GM13977 (cell line): ENCODE results near the gene MEST.

Experiments
- DNase-seq: peaks from one replicate; pipeline ENCODE4 v3.0.0; 2012; ENCODE audit warnings: low spot score
- in situ Hi-C: fragments of 300-500 bp; cut with MboI; formaldehyde crosslinking; loops from one replicate; pipeline ENCODE4 v1.12.0; 2022; ENCODE audit warnings: low sequenced_read_pairs, low pct_unique_long_range_greater_than_20kb, mixed read lengths, inconsistent platforms; ENCODE audit not compliant: unreplicated experiment
- TF ChIP-seq, protein P1 (sequence below): IDR thresholded peaks from 2 replicates; pipeline ENCODE4 v1.5.1; 2012; ENCODE audit warnings: mild to moderate bottlenecking, control low read depth; ENCODE audit not compliant: insufficient read depth; ENCODE audit errors: extremely low read depth, missing control alignments

The MEST gene

GRCh38 chr7:130481898-130482297 lies 10.0 kb upstream of the MEST start:
- no peak for DNase-seq
- TF ChIP-seq, protein P1, sequence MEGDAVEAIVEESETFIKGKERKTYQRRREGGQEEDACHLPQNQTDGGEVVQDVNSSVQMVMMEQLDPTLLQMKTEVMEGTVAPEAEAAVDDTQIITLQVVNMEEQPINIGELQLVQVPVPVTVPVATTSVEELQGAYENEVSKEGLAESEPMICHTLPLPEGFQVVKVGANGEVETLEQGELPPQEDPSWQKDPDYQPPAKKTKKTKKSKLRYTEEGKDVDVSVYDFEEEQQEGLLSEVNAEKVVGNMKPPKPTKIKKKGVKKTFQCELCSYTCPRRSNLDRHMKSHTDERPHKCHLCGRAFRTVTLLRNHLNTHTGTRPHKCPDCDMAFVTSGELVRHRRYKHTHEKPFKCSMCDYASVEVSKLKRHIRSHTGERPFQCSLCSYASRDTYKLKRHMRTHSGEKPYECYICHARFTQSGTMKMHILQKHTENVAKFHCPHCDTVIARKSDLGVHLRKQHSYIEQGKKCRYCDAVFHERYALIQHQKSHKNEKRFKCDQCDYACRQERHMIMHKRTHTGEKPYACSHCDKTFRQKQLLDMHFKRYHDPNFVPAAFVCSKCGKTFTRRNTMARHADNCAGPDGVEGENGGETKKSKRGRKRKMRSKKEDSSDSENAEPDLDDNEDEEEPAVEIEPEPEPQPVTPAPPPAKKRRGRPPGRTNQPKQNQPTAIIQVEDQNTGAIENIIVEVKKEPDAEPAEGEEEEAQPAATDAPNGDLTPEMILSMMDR: no peak
- in situ Hi-C loops: no loop called here

GRCh38 chr7:130483031-130483430 lies 8.9 kb upstream of the MEST start:
- DNase-seq: no peak
- in situ Hi-C loops: no loop called here
- TF ChIP-seq, protein P1: no peak

- in situ Hi-C loops: no loop called here
- no peak for DNase-seq
- TF ChIP-seq, protein P1: no peak
Measured at GRCh38 chr7:130485734-130486113, 6.2 kb upstream of the MEST start.

DNA sequence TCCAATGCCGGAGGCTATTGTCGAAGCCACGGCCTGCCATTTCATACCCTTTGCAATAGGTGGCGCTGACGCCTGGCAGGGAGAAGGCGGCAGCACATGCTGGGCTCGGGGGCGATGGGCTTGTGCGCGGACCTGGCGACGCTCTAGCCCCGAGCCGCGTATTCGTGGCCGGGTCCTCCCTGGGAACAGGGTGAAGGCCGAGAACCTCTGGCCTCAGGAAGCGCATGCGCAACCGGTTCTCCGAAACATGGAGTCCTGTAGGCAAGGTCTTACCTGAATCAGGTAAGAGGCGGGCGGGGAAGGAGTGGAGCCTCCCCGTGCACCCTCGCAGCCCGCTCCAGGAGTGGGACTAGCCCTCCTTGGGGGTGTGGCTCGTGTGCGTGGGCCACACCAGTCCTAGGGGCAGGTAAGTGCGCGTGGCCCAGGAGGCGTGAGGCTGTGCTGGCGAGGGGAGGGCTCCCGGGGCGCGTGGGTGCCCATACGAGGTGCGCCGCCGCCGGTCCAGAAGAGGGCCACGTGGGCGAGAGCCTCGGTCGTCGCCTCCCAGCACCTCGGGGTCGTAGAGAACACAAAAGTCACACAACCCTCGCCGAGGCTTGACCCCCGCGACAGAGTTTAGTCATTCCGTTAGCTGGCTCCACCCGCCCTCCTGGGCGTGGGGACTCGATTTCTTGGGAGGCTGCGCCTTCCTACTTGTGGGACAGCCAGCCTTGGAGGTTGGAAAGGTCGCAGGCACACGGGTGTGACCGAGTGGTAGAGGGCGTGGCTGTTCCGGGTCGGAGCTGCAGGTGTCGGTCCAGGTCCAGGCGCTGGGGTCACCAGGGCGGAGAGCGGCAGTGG lies 5.6 kb upstream of the MEST start:
- DNase-seq: peak; percentile 73
- in situ Hi-C loops: no loop called here
- TF ChIP-seq, protein P1: peak; percentile 85

DNA sequence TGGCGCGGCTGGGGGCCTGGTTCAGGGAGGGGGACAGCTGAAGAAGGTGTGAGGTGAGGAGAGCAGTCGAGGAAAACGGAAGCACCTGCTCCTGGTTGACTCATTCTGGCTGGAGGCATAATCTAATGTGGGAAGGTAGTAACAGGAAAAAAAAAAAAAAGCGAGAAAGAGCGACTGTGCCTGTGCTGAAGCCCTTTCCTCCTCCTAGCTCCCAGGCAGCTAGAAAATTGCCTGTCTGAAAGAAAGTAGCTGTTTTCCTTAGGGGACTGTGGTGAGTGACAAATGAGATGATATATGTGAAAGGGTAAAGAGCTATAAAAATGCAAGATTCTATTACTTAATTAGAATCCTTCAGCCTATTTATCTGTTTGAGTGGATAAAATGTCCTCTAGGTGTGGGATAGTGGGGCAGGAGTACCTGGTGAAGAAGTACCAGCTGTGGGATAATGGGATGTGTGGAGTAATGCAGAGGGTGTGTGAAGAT lies 4.9 kb upstream of the MEST start:
- in situ Hi-C loops: no loop called here
- TF ChIP-seq, protein P1: no peak
- peak; percentile 37 for DNase-seq

GRCh38 chr7:130488392-130489139 lies 3.3 kb upstream of the MEST start:
- in situ Hi-C loops: no loop called here
- DNase-seq: peak; percentile 18
- TF ChIP-seq, protein P1: no peak
